ENCODE data around the gene DRD3.
A peak's percentile ranks its signal among the peaks of the same experiment; 100 is the strongest.

Gene DRD3

GRCh38 chr3:114178770-114179368, at the start of gene DRD3:
Gene DRD3 (minus strand): TSS chr3:114179052. CDS start chr3:114171992, 7,060 bp downstream.
- peak; percentile 64 for DNase-seq (ENCODE audit: low read depth)
- TF ChIP-seq, protein P1, sequence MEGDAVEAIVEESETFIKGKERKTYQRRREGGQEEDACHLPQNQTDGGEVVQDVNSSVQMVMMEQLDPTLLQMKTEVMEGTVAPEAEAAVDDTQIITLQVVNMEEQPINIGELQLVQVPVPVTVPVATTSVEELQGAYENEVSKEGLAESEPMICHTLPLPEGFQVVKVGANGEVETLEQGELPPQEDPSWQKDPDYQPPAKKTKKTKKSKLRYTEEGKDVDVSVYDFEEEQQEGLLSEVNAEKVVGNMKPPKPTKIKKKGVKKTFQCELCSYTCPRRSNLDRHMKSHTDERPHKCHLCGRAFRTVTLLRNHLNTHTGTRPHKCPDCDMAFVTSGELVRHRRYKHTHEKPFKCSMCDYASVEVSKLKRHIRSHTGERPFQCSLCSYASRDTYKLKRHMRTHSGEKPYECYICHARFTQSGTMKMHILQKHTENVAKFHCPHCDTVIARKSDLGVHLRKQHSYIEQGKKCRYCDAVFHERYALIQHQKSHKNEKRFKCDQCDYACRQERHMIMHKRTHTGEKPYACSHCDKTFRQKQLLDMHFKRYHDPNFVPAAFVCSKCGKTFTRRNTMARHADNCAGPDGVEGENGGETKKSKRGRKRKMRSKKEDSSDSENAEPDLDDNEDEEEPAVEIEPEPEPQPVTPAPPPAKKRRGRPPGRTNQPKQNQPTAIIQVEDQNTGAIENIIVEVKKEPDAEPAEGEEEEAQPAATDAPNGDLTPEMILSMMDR (conservative IDR thresholded peaks at IDR 0.05; ENCODE audit: low read depth, low read length) = no peak
- no peak within 1 kb of the TSS for H3K4me3 ChIP-seq (ENCODE audit: low read depth, low read length)

GRCh38 chr3:114227076-114227475, 48.2 kb upstream of the DRD3 start:
- TF ChIP-seq, protein P1 (conservative IDR thresholded peaks at IDR 0.05; ENCODE audit: low read depth, low read length) = no peak
- no peak for DNase-seq (ENCODE audit: low read depth)
- no peak overlapping the region for H3K4me3 ChIP-seq (ENCODE audit: low read depth, low read length)

DNA sequence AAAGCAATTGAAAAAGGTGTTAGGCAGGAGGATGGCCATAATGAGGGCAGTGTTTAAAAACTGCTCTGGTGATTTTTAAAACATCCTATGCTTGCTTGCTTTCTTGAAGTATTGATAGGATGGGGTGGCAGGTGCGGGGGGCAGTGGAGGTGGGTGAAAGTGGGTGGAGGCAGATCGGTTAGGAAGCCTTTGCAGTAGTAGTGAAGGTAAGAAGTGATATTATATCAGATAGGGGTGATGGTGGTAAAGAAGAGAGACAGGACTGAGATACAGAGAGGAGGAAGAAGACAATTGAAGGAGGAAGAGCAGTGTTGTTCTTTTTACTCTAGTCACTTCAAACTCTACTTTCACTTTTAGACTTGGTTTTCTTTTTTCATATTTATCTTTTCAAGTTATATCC, 47.5 kb upstream of the DRD3 start:
- TF ChIP-seq, protein P1 (conservative IDR thresholded peaks at IDR 0.05; ENCODE audit: low read depth, low read length) = no peak
- H3K4me3 ChIP-seq (ENCODE audit: low read depth, low read length) = no peak overlapping the region
- DNase-seq (ENCODE audit: low read depth) = no peak

- TF ChIP-seq, protein P1 (conservative IDR thresholded peaks at IDR 0.05; ENCODE audit: low read depth, low read length) = no peak
- H3K4me3 ChIP-seq (ENCODE audit: low read depth, low read length) = no peak overlapping the region
- DNase-seq (ENCODE audit: low read depth) = peak; percentile 35
Measured at GRCh38 chr3:114223143-114223542, 44.3 kb upstream of the DRD3 start.

- DNase-seq (ENCODE audit: low read depth) = no peak
- no peak overlapping the region for H3K4me3 ChIP-seq (ENCODE audit: low read depth, low read length)
- TF ChIP-seq, protein P1 (conservative IDR thresholded peaks at IDR 0.05; ENCODE audit: low read depth, low read length) = no peak
Measured at GRCh38 chr3:114221881-114222264, 43.0 kb upstream of the DRD3 start.

DNA sequence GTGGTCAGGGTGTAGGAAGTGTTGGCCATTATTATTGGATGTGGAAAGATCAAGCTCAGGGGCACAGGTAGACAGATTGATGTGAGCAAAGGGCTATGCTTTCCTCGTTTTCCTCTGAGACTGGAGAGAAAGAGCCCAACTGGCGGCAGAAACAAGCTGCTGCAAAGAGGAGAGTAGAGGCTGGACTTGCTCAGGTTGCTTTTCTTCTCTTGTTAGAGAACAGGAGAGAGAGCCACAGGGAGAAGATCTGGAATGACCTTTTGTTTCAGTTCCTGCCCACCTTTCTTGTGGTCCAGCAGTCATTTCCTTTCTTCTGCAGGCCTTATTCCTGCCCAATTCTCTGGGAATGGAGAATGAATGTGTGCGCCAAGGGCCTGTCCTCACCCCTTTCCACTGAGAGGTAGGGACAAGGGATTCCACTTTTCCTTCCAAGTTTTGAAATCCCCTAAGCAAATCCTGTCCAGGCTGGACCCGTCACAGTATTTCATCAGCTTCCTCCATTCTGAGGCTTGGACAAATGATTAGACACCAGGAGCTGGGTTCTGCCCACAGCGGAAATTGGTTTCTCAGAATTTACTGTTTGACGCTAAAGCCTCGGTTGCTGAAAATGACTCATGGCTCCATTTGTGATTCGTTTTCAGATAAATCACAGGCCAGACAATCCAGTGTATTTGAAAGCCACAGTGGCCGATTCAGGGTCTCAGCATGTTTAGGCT, 42.5 kb upstream of the DRD3 start:
- H3K4me3 ChIP-seq (ENCODE audit: low read depth, low read length) = no peak overlapping the region
- TF ChIP-seq, protein P1 (conservative IDR thresholded peaks at IDR 0.05; ENCODE audit: low read depth, low read length) = no peak

GRCh38 chr3:114219741-114220140, 40.9 kb upstream of the DRD3 start:
- TF ChIP-seq, protein P1 (conservative IDR thresholded peaks at IDR 0.05; ENCODE audit: low read depth, low read length) = no peak
- no peak overlapping the region for H3K4me3 ChIP-seq (ENCODE audit: low read depth, low read length)
- DNase-seq (ENCODE audit: low read depth) = peak; percentile 50

More for the DNA sequence above, 42.5 kb upstream of the DRD3 start:
- DNase-seq (ENCODE audit: low read depth) = peak; percentile 19

All from choroid plexus epithelial cell (primary cell).